Activated naive CD8-positive, alpha-beta T cell treated with anti-CD3 and anti-CD28 coated beads, Interleukin-2, amount 50 U/mL, for 16 hours (primary cell): Measurements from ENCODE around the gene RNMT.

Experiments used
- DNase-seq: peaks from one replicate; pipeline ENCODE4 v3.0.0-alpha.2; 2020; ENCODE audit warnings: low read depth, low spot score

Gene RNMT

DNA sequence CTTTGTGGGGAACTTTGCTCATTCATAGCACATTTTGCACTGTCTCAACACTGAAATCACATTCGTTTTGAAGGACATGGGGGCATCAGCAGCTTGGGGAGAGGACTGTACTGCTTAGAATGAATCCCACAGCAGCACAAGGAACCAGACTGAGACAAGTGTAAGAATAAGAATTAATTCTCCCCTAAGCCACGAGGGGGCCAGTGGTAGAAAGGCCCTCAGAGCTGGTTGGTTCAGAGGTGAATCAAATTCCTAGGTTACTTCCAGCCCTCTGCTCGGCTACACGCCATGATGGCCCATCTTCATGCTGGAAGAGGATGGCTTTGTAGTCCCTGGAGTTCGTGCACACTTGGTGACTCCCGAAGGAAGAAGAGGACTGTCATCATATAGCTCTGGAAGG, 85.5 kb downstream of the RNMT start:
- no peak for DNase-seq

DNA sequence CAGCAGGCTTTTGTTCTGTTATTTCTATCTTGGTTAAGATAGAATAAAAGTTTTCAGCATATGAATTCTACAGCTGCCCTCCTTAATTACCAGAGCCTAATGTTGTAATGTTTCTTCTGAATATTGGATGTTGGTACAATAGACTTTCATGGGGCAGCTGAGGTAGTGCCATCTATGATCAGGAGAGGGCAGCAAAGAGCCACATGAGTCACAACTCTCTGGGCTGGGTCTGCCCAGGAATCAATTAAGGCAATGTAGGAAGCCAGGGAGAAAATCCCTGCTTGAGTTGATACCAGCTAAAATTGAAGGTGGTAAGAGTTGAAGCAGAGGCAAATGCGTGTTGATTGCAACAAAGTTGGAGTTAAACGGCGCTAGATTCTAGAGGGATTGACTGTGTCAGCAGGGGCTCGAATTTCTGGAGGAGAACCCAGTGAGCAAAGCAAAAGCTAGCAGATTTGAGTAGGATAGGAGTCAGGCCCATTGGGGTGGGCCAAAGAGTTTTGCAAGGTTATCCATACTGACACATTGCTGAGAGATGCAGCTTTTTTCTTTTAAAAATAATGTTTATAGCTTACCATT, 86.9 kb downstream of the RNMT start:
- peak; percentile 27 for DNase-seq
